Right hindlimb (tissue), 1 donor: ENCODE results near the gene SPON2.
A peak's percentile ranks its signal among the peaks of the same experiment; 100 is the strongest.
"Not testable (repeated sequence)": the region's sequence is repeated elsewhere in the genome, so short reads cannot be mapped to it uniquely, and the experiment has no call there.

Source experiments
- DNase-seq: peaks from one replicate; pipeline ENCODE4 v3.0.0-alpha.2; 2018

SPON2 gene

GRCh38 chr4:1139860-1140259, 32.5 kb downstream of the SPON2 start:
- no peak for DNase-seq

GRCh38 chr4:1137850-1138249, 34.5 kb downstream of the SPON2 start:
- no peak for DNase-seq

- DNase-seq, result no peak
Observed at GRCh38 chr4:1137063-1137776, 35.2 kb downstream of the SPON2 start.

GRCh38 chr4:1136048-1136447, 36.3 kb downstream of the SPON2 start:
- no peak for DNase-seq

- DNase-seq, result no peak
Observed at GRCh38 chr4:1133033-1133432, 39.4 kb downstream of the SPON2 start.

- peak; percentile 84 for DNase-seq
Observed at GRCh38 chr4:1130316-1131186, 41.8 kb downstream of the SPON2 start.

- DNase-seq, result no peak
Observed at GRCh38 chr4:1126506-1126905, 45.9 kb downstream of the SPON2 start.

- DNase-seq, result not testable (repeated sequence)
Observed at GRCh38 chr4:1125466-1125865, 46.9 kb downstream of the SPON2 start.

- no peak for DNase-seq
Observed at GRCh38 chr4:1124818-1125217, 47.6 kb downstream of the SPON2 start.

- DNase-seq, result no peak
Observed at GRCh38 chr4:1122505-1122904, 49.9 kb downstream of the SPON2 start.
